Type B pancreatic cell (in vitro differentiated cells): ENCODE results near the gene F10. TPM values are rescaled to one million over a fixed set of nuclear protein-coding genes. Genes with fewer than 3 reads are reported as not detected.

ENCODE experiments used
- DNase-seq: peaks from one replicate; pipeline ENCODE4 v3.0.0; 2021; ENCODE audit warnings: mixed read lengths; ENCODE audit not compliant: unreplicated experiment; ENCODE audit errors: extremely low spot score
- H3K27ac Mint-ChIP-seq: 2 replicates; pipeline ENCODE4 v1.8.0; 2021; ENCODE audit warnings: mild to moderate bottlenecking, mixed read lengths
- H3K27me3 Mint-ChIP-seq: 2 replicates; pipeline ENCODE4 v1.8.0; 2021; ENCODE audit warnings: mixed read lengths
- H3K36me3 Mint-ChIP-seq: 2 replicates; pipeline ENCODE4 v1.8.0; 2021; ENCODE audit warnings: mixed read lengths
- H3K4me1 Mint-ChIP-seq: one replicate; pipeline ENCODE4 v1.8.0; 2021; ENCODE audit warnings: mixed read lengths; ENCODE audit not compliant: unreplicated experiment
- H3K4me3 Mint-ChIP-seq: 2 replicates; pipeline ENCODE4 v1.8.0; 2021; ENCODE audit warnings: mild to moderate bottlenecking, mixed read lengths
- H3K9me3 Mint-ChIP-seq: 2 replicates; pipeline ENCODE4 v1.8.0; 2021; ENCODE audit warnings: mixed read lengths
- total RNA-seq: library from RNA; stranded (reverse); gene quantifications from 2 replicates; pipeline ENCODE4 v1.2.1, GENCODE V29; 2021; ENCODE audit warnings: low replicate concordance
- TF ChIP-seq, protein P1 (sequence below): fragments of 200-600 bp; sonication (generic); conservative IDR thresholded peaks from 2 replicates; pipeline ENCODE4 v1.5.0; 2021; ENCODE audit warnings: antibody characterized with exemption, mild to moderate bottlenecking

Gene F10
- total RNA-seq, 1 donor from 2014 or later: 34.4 TPM

DNA sequence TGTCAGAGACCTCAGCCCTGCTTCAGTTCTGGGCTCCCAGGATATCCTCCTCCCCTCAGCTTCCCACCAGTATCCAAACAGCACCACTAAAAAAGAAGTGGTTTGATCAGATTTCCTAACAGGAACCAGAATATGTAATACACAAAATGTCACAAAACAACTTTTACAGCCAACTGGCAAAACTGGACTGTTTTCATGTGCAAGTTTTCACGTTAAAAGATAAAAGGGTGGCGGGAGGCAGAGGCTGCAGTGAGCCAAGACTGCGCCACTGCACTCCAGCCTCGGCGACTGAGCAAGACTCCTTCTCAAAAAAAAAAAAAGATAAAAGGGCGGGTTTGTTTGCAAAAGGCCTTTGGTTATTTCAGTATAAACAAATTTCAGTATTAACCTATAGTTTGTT lies 72.8 kb downstream of the F10 start:
- Mint-ChIP-seq H3K36me3 (peaks cover 19% of the 10 kb centered on the region), H3K27ac (no peak overlapping the region), H3K27me3 (no peaks in the 10 kb centered on the region), H3K9me3 (no peaks in the 10 kb centered on the region), H3K4me3 (no peak overlapping the region), H3K4me1 (no peaks in the 10 kb centered on the region)
- TF ChIP-seq, protein P1, sequence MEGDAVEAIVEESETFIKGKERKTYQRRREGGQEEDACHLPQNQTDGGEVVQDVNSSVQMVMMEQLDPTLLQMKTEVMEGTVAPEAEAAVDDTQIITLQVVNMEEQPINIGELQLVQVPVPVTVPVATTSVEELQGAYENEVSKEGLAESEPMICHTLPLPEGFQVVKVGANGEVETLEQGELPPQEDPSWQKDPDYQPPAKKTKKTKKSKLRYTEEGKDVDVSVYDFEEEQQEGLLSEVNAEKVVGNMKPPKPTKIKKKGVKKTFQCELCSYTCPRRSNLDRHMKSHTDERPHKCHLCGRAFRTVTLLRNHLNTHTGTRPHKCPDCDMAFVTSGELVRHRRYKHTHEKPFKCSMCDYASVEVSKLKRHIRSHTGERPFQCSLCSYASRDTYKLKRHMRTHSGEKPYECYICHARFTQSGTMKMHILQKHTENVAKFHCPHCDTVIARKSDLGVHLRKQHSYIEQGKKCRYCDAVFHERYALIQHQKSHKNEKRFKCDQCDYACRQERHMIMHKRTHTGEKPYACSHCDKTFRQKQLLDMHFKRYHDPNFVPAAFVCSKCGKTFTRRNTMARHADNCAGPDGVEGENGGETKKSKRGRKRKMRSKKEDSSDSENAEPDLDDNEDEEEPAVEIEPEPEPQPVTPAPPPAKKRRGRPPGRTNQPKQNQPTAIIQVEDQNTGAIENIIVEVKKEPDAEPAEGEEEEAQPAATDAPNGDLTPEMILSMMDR: no peak
- DNase-seq: no peak

DNA sequence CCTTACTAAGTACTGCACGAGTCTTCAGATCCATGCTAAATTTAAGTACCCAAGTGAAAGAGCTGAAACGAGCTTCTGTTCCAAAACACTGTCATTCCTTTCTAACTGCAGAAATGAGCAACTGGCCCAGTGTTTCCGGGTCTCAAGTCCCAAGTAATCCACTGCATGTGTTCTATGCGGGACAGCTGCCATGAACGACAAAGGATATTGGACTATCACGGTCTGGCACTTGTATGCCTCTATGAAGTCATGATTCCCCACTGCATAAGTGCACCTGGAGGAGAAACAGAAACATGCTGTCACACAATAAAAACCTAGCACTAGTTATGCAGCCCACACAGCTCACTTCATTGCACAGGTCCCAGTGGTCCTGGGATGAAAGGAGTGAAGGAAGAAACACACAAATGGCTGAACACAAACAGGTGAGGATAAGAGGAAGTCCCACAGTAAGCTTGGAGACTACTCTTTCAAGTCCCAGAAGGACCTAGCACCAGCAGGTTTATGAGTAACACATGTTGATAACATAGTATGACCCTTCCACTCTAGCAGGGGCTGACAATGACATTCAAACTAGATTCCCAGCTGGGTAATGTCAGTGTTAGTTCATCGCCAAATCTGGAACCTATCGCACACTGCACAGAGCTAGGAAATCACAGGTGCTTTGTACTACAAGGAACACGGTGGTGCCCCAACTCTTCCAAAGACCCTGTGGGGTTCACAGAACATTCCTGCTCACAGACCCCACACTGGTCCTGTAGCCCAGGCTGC lies 74.6 kb downstream of the F10 start:
- TF ChIP-seq, protein P1: no peak
- DNase-seq: no peak
- Mint-ChIP-seq H3K36me3 (peaks cover 18% of the 10 kb centered on the region), H3K9me3 (no peaks in the 10 kb centered on the region), H3K27me3 (no peaks in the 10 kb centered on the region), H3K27ac (no peak overlapping the region), H3K4me3 (no peak overlapping the region), H3K4me1 (peaks cover 1% of the 10 kb centered on the region)

Other genes starting within 250 kb of the F10 start
- 37.3 and 46.9 TPM in 2 replicates for gene MCF2L, start 153.6 kb upstream of the F10 start, total RNA-seq
- gene F7, start 17.0 kb upstream of the F10 start, total RNA-seq: 3.0 and 5.3 TPM in 2 replicates
- gene PROZ, start 35.8 kb downstream of the F10 start, total RNA-seq: not detected in 2 replicates
- 46.3 and 59.7 TPM in 2 replicates for gene PCID2, start 85.9 kb downstream of the F10 start, total RNA-seq
- 64.6 and 69.9 TPM in 2 replicates for gene CUL4A, start 86.8 kb downstream of the F10 start, total RNA-seq
- 152 and 312 TPM in 2 replicates for gene LAMP1, start 174.4 kb downstream of the F10 start, total RNA-seq
- 19.0 and 22.4 TPM in 2 replicates for gene GRTP1, start 241.3 kb downstream of the F10 start, total RNA-seq